ENCODE results near the gene BRD1.

The BRD1 gene

DNA sequence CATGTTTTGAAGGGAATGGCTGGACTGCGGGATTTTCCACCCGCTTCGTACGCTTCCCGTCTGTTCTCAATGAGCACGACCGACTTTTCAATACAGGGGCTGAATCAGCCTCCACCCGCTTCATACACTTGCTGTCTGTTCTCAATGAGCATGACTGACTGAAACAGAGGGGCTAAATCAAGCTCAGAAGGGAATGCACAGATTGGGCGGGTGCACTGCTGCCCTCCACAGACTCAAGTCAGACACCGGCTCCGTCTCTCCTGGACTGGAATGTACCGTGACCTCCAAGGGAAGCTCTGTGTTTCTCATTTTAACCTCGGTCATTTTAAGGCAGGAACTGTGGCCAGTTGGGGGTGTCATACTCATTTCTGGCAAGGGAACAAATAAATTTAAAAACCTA is 48.5 kb downstream of the BRD1 start:
- TF ChIP-seq NFIC (IDR thresholded peaks at IDR 0.05) (no peak), RAD21 (IDR thresholded peaks at IDR 0.05; ENCODE audit: low read depth) (no peak), EP300 (IDR thresholded peaks at IDR 0.05; ENCODE audit: borderline replicate concordance) (no peak), TAF1 (IDR thresholded peaks at IDR 0.05; ENCODE audit: low read depth) (no peak), CEBPB (IDR thresholded peaks at IDR 0.05) (no peak), EGR1 (IDR thresholded peaks at IDR 0.05) (no peak), CREB1 (IDR thresholded peaks at IDR 0.05; ENCODE audit: low read depth) (no peak), ZBTB7A (IDR thresholded peaks at IDR 0.05; ENCODE audit: low read depth) (no peak)
- TF ChIP-seq, protein P1, sequence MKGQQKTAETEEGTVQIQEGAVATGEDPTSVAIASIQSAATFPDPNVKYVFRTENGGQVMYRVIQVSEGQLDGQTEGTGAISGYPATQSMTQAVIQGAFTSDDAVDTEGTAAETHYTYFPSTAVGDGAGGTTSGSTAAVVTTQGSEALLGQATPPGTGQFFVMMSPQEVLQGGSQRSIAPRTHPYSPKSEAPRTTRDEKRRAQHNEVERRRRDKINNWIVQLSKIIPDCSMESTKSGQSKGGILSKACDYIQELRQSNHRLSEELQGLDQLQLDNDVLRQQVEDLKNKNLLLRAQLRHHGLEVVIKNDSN (IDR thresholded peaks at IDR 0.05) = no peak
- TF ChIP-seq, protein P2, sequence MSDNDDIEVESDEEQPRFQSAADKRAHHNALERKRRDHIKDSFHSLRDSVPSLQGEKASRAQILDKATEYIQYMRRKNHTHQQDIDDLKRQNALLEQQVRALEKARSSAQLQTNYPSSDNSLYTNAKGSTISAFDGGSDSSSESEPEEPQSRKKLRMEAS (IDR thresholded peaks at IDR 0.05) = no peak

DNA sequence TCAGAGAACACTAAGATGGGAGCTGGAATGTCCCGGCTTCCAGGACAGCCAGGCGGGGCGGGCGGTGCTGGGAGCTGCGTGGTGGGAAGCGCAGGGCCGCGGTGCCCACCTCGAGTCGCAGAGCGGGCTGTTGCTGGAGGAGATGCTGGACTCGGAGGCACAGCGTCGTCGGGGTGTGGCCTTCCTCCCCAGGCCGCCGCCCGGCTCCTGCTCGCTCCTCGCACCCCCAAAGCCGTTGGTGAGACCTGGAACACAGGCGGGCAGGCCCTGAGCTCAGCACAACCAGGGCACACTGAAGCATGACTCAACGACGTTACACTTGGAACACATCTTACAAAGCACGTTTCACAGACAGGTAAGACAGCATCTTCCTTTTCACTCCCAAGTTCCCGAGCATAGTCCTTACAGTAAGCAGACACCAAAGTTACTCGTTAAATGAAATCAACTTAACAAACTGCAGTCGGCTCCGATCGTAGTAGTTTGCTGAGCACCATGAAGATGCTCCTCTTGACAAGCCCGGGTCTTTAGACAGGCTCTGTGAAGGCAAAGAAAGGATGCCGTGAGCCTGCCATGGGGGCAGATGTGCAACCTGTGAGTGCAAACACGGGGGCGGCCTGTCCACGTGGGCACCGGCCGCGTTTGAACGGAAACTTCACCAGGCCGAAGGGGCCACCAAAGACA is 50.0 kb downstream of the BRD1 start:
- TF ChIP-seq ZBTB7A (IDR thresholded peaks at IDR 0.05; ENCODE audit: low read depth) = no peak
- TF ChIP-seq, protein P2 (IDR thresholded peaks at IDR 0.05) = no peak
- TF ChIP-seq RAD21 (IDR thresholded peaks at IDR 0.05; ENCODE audit: low read depth) = no peak
- TF ChIP-seq, protein P3, sequence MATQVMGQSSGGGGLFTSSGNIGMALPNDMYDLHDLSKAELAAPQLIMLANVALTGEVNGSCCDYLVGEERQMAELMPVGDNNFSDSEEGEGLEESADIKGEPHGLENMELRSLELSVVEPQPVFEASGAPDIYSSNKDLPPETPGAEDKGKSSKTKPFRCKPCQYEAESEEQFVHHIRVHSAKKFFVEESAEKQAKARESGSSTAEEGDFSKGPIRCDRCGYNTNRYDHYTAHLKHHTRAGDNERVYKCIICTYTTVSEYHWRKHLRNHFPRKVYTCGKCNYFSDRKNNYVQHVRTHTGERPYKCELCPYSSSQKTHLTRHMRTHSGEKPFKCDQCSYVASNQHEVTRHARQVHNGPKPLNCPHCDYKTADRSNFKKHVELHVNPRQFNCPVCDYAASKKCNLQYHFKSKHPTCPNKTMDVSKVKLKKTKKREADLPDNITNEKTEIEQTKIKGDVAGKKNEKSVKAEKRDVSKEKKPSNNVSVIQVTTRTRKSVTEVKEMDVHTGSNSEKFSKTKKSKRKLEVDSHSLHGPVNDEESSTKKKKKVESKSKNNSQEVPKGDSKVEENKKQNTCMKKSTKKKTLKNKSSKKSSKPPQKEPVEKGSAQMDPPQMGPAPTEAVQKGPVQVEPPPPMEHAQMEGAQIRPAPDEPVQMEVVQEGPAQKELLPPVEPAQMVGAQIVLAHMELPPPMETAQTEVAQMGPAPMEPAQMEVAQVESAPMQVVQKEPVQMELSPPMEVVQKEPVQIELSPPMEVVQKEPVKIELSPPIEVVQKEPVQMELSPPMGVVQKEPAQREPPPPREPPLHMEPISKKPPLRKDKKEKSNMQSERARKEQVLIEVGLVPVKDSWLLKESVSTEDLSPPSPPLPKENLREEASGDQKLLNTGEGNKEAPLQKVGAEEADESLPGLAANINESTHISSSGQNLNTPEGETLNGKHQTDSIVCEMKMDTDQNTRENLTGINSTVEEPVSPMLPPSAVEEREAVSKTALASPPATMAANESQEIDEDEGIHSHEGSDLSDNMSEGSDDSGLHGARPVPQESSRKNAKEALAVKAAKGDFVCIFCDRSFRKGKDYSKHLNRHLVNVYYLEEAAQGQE (IDR thresholded peaks at IDR 0.05; ENCODE audit: low read depth) = no peak
- no peak for TF ChIP-seq CREB1 (IDR thresholded peaks at IDR 0.05; ENCODE audit: low read depth)
- TF ChIP-seq NFIC (IDR thresholded peaks at IDR 0.05) = no peak
- no peak for TF ChIP-seq YY1 (IDR thresholded peaks at IDR 0.05; ENCODE audit: low read depth)
- TF ChIP-seq, protein P1 (IDR thresholded peaks at IDR 0.05) = no peak
- TF ChIP-seq FOXM1 (IDR thresholded peaks at IDR 0.05; ENCODE audit: borderline replicate concordance, low read depth) = no peak
- TF ChIP-seq TEAD4 (IDR thresholded peaks at IDR 0.05) = no peak
- TF ChIP-seq CEBPB (IDR thresholded peaks at IDR 0.05) = no peak
- TF ChIP-seq EGR1 (IDR thresholded peaks at IDR 0.05) = no peak
- TF ChIP-seq EP300 (IDR thresholded peaks at IDR 0.05; ENCODE audit: borderline replicate concordance) = no peak
- TF ChIP-seq TAF1 (IDR thresholded peaks at IDR 0.05; ENCODE audit: low read depth) = no peak
- no peak for TF ChIP-seq TCF12 (IDR thresholded peaks at IDR 0.05; ENCODE audit: low read depth)

DNA sequence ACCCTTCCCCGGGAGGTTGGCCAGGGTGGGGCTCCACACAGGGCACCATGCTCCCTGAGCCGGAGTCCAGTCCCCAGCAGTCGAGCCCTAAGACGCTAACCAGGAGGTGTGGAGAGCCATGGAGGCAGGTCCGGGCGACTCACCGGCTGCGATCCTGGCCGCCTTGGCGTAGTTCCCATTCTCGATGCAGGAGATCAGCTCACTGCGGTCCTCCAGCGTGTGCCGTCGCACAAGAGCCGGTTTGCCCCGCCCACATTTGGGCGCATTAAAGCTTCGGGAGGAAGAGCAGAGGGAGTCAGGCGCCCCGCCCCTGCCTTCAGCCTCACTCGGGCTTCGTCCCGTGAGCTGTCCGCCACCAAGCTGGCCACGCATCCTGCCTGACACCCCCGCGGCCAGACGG is 50.8 kb downstream of the BRD1 start:
- no peak for TF ChIP-seq YY1 (IDR thresholded peaks at IDR 0.05; ENCODE audit: low read depth)
- no peak for TF ChIP-seq CREB1 (IDR thresholded peaks at IDR 0.05; ENCODE audit: low read depth)
- TF ChIP-seq EGR1 (IDR thresholded peaks at IDR 0.05) = no peak
- TF ChIP-seq, protein P1 (IDR thresholded peaks at IDR 0.05) = no peak
- no peak for TF ChIP-seq ZBTB7A (IDR thresholded peaks at IDR 0.05; ENCODE audit: low read depth)
- no peak for TF ChIP-seq FOXM1 (IDR thresholded peaks at IDR 0.05; ENCODE audit: borderline replicate concordance, low read depth)
- no peak for TF ChIP-seq TEAD4 (IDR thresholded peaks at IDR 0.05)

DNA sequence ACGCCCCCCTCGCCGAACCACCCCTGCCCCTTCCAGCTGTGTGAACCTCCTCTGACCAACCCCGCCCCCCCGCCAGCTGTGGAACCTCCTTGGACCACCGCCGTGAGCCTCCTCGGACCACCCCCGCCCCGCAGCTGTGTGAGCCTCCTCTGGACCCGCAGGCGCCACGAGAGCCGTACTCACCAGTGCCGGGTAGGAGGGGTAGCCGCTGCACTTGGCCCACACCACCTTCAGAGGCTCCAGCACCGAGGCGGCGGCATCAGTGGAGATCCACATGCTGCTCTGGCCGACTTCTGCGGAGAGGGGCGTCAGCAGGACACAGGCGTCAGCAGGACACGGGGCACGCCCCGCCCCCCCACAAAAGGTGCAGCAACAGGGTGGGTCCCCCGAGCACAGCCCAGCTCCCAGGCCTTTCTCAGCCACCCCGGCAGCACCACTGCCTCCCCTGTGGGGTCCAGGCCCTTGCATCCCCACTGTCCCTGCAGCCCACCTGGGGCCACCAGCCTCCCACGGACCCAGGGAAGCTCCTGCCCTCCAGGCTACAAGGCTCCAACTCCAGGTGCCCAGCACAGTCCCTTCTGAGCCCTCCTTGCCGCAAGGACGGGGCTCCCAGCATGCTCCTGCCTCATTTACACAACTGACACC is 51.7 kb downstream of the BRD1 start:
- TF ChIP-seq TAF1 (IDR thresholded peaks at IDR 0.05; ENCODE audit: low read depth) (no peak), TEAD4 (IDR thresholded peaks at IDR 0.05) (no peak), ZBTB7A (IDR thresholded peaks at IDR 0.05; ENCODE audit: low read depth) (no peak), FOXM1 (IDR thresholded peaks at IDR 0.05; ENCODE audit: borderline replicate concordance, low read depth) (no peak), YY1 (IDR thresholded peaks at IDR 0.05; ENCODE audit: low read depth) (no peak), CEBPB (IDR thresholded peaks at IDR 0.05) (no peak), TCF12 (IDR thresholded peaks at IDR 0.05; ENCODE audit: low read depth) (no peak), NFIC (IDR thresholded peaks at IDR 0.05) (no peak), EP300 (IDR thresholded peaks at IDR 0.05; ENCODE audit: borderline replicate concordance) (no peak), CREB1 (IDR thresholded peaks at IDR 0.05; ENCODE audit: low read depth) (no peak), EGR1 (IDR thresholded peaks at IDR 0.05) (no peak)
- TF ChIP-seq, protein P2 (IDR thresholded peaks at IDR 0.05) = no peak
- TF ChIP-seq, protein P3 (IDR thresholded peaks at IDR 0.05; ENCODE audit: low read depth) = no peak
- TF ChIP-seq, protein P1 (IDR thresholded peaks at IDR 0.05) = no peak
